Cardiac muscle cell (in vitro differentiated cells and primary cell): ENCODE results near the gene FAM219A. TPM values are rescaled to one million over a fixed set of nuclear protein-coding genes. Genes with fewer than 3 reads are reported as not detected.
"Not testable (repeated sequence)": the region's sequence is repeated elsewhere in the genome, so short reads cannot be mapped to it uniquely, and the experiment has no call there.

ENCODE experiments used
- DNase-seq, 2 donors: peaks; one replicate each; pipeline versions ENCODE4 v3.0.0 to v3.0.0-alpha.2; 2010 to 2017; ENCODE audit warnings: low read depth in 1 of 2, low spot score in 1 of 2
- H3K27ac ChIP-seq: fragments of 200-600 bp; sonication (generic); 2 replicates; pipeline ENCODE4 v1.5.1; 2016
- H3K27me3 ChIP-seq: fragments of 200-600 bp; sonication (generic); 2 replicates; pipeline ENCODE4 v1.6.0; 2016; ENCODE audit warnings: control low read depth
- H3K36me3 ChIP-seq: fragments of 200-600 bp; sonication (generic); 2 replicates; pipeline ENCODE4 v1.5.1; 2016; ENCODE audit warnings: control low read depth
- H3K4me1 ChIP-seq: fragments of 200-600 bp; sonication (generic); 2 replicates; pipeline ENCODE4 v1.8.1; 2017; ENCODE audit warnings: low read depth, mild to moderate bottlenecking, mixed run types
- H3K4me3 ChIP-seq: fragments of 200-600 bp; sonication (generic); 2 replicates; pipeline ENCODE4 v1.5.1; 2016; ENCODE audit warnings: mild to moderate bottlenecking
- H3K9me3 ChIP-seq: fragments of 200-600 bp; sonication (generic); 2 replicates; pipeline ENCODE4 v1.5.1; 2017; ENCODE audit warnings: low read depth, mild to moderate bottlenecking, control low read depth
- CTCF ChIP-seq: IDR thresholded peaks from 2 replicates; pipeline ENCODE4 v1.5.1; 2012; ENCODE audit warnings: low read depth, mild to moderate bottlenecking, low read length
- polyA plus RNA-seq: library from polyadenylated mRNA; unstranded; fragments of >200 nt; fragmentation: Nextera tagmentation; extraction: Ambion mirVana; gene quantifications from 2 replicates; pipeline ENCODE4 v1.2.1, GENCODE V29; 2016
- total RNA-seq: library from RNA; depleted of rRNA; stranded (reverse); fragments of >200 nt; gene quantifications from 2 replicates; pipeline ENCODE4 v1.2.3, GENCODE V29; 2016

FAM219A gene
- total and polyA plus RNA-seq, 2 experiments from 2014 or later = 15.0 to 16.0 TPM

GRCh38 chr9:34363619-34364351, 94.6 kb downstream of the FAM219A start:
- H3K27ac ChIP-seq = no peak overlapping the region
- peak in 1 of 2 donors; percentile 71 for DNase-seq

GRCh38 chr9:34362614-34363214, 95.7 kb downstream of the FAM219A start:
- H3K9me3 ChIP-seq = no peaks in the 10 kb centered on the region
- no peak overlapping the region for H3K27ac ChIP-seq
- no peaks in the 10 kb centered on the region for H3K36me3 ChIP-seq
- no peak for DNase-seq
- TF ChIP-seq CTCF = no peak
- H3K4me3 ChIP-seq = no peak overlapping the region
- H3K27me3 ChIP-seq = no peaks in the 10 kb centered on the region
- no peaks in the 10 kb centered on the region for H3K4me1 ChIP-seq

More at GRCh38 chr9:34363619-34364351, 94.6 kb downstream of the FAM219A start:
- Histone ChIP-seq H3K27me3 (no peaks in the 10 kb centered on the region), H3K4me3 (no peak overlapping the region), H3K9me3 (no peaks in the 10 kb centered on the region), H3K36me3 (no peaks in the 10 kb centered on the region), H3K4me1 (no peaks in the 10 kb centered on the region)
- TF ChIP-seq CTCF = no peak

- H3K36me3 ChIP-seq, H3K27ac ChIP-seq, H3K4me3 ChIP-seq, DNase-seq, H3K27me3 ChIP-seq, H3K9me3 ChIP-seq, H3K4me1 ChIP-seq: not testable (repeated sequence)
These were observed 105.4 kb downstream of the FAM219A start for GRCh38 chr9:34352957-34353356.

GRCh38 chr9:34352122-34352652, 106.2 kb downstream of the FAM219A start:
- not testable (repeated sequence) for H3K27ac ChIP-seq, DNase-seq, H3K27me3 ChIP-seq, H3K4me1 ChIP-seq, H3K9me3 ChIP-seq, H3K36me3 ChIP-seq, H3K4me3 ChIP-seq

- no peak for TF ChIP-seq CTCF
- Histone ChIP-seq H3K27ac (no peak overlapping the region), H3K36me3 (no peaks in the 10 kb centered on the region), H3K4me1 (no peaks in the 10 kb centered on the region), H3K9me3 (no peaks in the 10 kb centered on the region), H3K27me3 (no peaks in the 10 kb centered on the region), H3K4me3 (no peak overlapping the region)
- DNase-seq = no peak
These were observed 109.0 kb downstream of the FAM219A start for GRCh38 chr9:34349324-34349723.

Other genes with a start within 250 kb of the FAM219A start
- 2.7 and 5.8 TPM in 2 replicates for gene KIF24, start 129.3 kb downstream of the FAM219A start, total RNA-seq
- gene KIF24, start 129.3 kb downstream of the FAM219A start, polyA plus RNA-seq = 1.6 and 2.1 TPM in 2 replicates
- 33.6 and 35.5 TPM in 2 replicates for gene NUDT2, start 129.0 kb downstream of the FAM219A start, total RNA-seq
- 32.1 and 39.1 TPM in 2 replicates for gene NUDT2, start 129.0 kb downstream of the FAM219A start, polyA plus RNA-seq
- gene MYORG, start 81.7 kb downstream of the FAM219A start, total RNA-seq = 0.92 and 2.0 TPM in 2 replicates
- 1.1 and 1.2 TPM in 2 replicates for gene MYORG, start 81.7 kb downstream of the FAM219A start, polyA plus RNA-seq
- gene DNAI1, start 235 bp upstream of the FAM219A start, total RNA-seq = 0.95 and 1.6 TPM in 2 replicates
- gene DNAI1, start 235 bp upstream of the FAM219A start, polyA plus RNA-seq = 1.7 and 2.2 TPM in 2 replicates
- gene ENHO, start 64.4 kb upstream of the FAM219A start, total RNA-seq = 3.9 and 7.6 TPM in 2 replicates
- gene ENHO, start 64.4 kb upstream of the FAM219A start, polyA plus RNA-seq = 8.7 and 13.1 TPM in 2 replicates
- gene CNTFR, start 131.2 kb upstream of the FAM219A start, total RNA-seq = 23.1 and 29.8 TPM in 2 replicates
- gene CNTFR, start 131.2 kb upstream of the FAM219A start, polyA plus RNA-seq = 15.5 and 22.4 TPM in 2 replicates
- 68.4 and 71.6 TPM in 2 replicates for gene RPP25L, start 153.5 kb upstream of the FAM219A start, total RNA-seq
- 84.3 and 89.4 TPM in 2 replicates for gene RPP25L, start 153.5 kb upstream of the FAM219A start, polyA plus RNA-seq
- 79.8 and 82.7 TPM in 2 replicates for gene DCTN3, start 161.9 kb upstream of the FAM219A start, total RNA-seq
- gene DCTN3, start 161.9 kb upstream of the FAM219A start, polyA plus RNA-seq = 172 and 180 TPM in 2 replicates
- gene ARID3C, start 170.5 kb upstream of the FAM219A start, total RNA-seq = 0.27 and 1.7 TPM in 2 replicates
- gene ARID3C, start 170.5 kb upstream of the FAM219A start, polyA plus RNA-seq = 1.4 TPM in 1 of 2 replicates, not detected in the other
- gene SIGMAR1, start 179.2 kb upstream of the FAM219A start, total RNA-seq = 106 and 125 TPM in 2 replicates
- 137 and 144 TPM in 2 replicates for gene SIGMAR1, start 179.2 kb upstream of the FAM219A start, polyA plus RNA-seq
- 82.2 and 121 TPM in 2 replicates for gene GALT, start 188.1 kb upstream of the FAM219A start, total RNA-seq
- 148 and 174 TPM in 2 replicates for gene GALT, start 188.1 kb upstream of the FAM219A start, polyA plus RNA-seq
- 64.6 and 98.7 TPM in 2 replicates for gene IL11RA, start 193.6 kb upstream of the FAM219A start, total RNA-seq
- 88.2 and 120 TPM in 2 replicates for gene IL11RA, start 193.6 kb upstream of the FAM219A start, polyA plus RNA-seq
- gene CCL27, start 204.1 kb upstream of the FAM219A start, total RNA-seq = 0.77 and 2.0 TPM in 2 replicates
- 1.1 and 1.3 TPM in 2 replicates for gene CCL27, start 204.1 kb upstream of the FAM219A start, polyA plus RNA-seq
- not detected in 2 replicates for gene CCL19, start 232.7 kb upstream of the FAM219A start, total RNA-seq
- not detected in 2 replicates for gene CCL19, start 232.7 kb upstream of the FAM219A start, polyA plus RNA-seq